OCI-LY3 (cell line): ENCODE data around the gene PBX3.

Experiments used
- H2AFZ ChIP-seq: fragments of 200-600, 300-600 bp; shearing (Covaris generic); 2 replicates; pipeline ENCODE4 v1.6.0; 2014; ENCODE audit warnings: antibody characterized with exemption, low read depth, low read length
- H3K27ac ChIP-seq: fragments of 200-600, 300-600 bp; sonication (generic); 2 replicates; pipeline ENCODE4 v1.5.1; 2014; ENCODE audit warnings: mild to moderate bottlenecking, low read length, moderate library complexity, mixed read lengths
- H3K27me3 ChIP-seq: fragments of 200-600, 300-600 bp; sonication (generic); 2 replicates; pipeline ENCODE4 v1.6.1; 2014; ENCODE audit warnings: low read depth, low read length, mixed read lengths
- H3K36me3 ChIP-seq: fragments of 200-600, 300-600 bp; sonication (generic); replicated peaks from 2 replicates; pipeline ENCODE3; 2014; ENCODE audit warnings: low read depth, low read length, mixed read lengths
- H3K4me1 ChIP-seq: fragments of 300-600, 200-600 bp; sonication (generic); 2 replicates; pipeline ENCODE4 v1.6.1; 2014; ENCODE audit warnings: low read length, mixed read lengths
- H3K4me2 ChIP-seq: fragments of 200-600, 300-600 bp; sonication (generic); 2 replicates; pipeline ENCODE4 v1.6.1; 2014; ENCODE audit warnings: low read length, mixed read lengths
- H3K4me3 ChIP-seq: fragments of 300-600, 200-600 bp; sonication (generic); 2 replicates; pipeline ENCODE4 v1.5.1; 2014; ENCODE audit warnings: antibody characterized with exemption, mild to moderate bottlenecking, low read length, moderate library complexity
- H3K79me2 ChIP-seq: fragments of 300-600, 200-600 bp; shearing (Covaris generic); 2 replicates; pipeline ENCODE4 v1.6.1; 2014; ENCODE audit warnings: mild to moderate bottlenecking, low read length, mixed read lengths
- H3K9ac ChIP-seq: fragments of 300-600, 200-600 bp; shearing (Covaris generic); 2 replicates; pipeline ENCODE4 v1.6.0; 2014; ENCODE audit warnings: mild to moderate bottlenecking, low read length, moderate library complexity
- H3K9me3 ChIP-seq: fragments of 200-600, 300-600 bp; shearing (Covaris generic); 2 replicates; pipeline ENCODE4 v1.6.1; 2014; ENCODE audit warnings: low read length, mixed read lengths; ENCODE audit not compliant: insufficient read depth
- H4K20me1 ChIP-seq: fragments of 200-600, 300-600 bp; sonication (generic); 2 replicates; pipeline ENCODE4 v1.6.1; 2016; ENCODE audit warnings: low read length, mixed read lengths; ENCODE audit not compliant: insufficient read depth
- EZH2phosphoT487 ChIP-seq: fragments of 200-600 bp; shearing (Covaris generic); IDR thresholded peaks from 2 replicates; pipeline ENCODE4 v1.6.1; 2018; ENCODE audit warnings: antibody characterized with exemption, mixed run types, low read depth
- TF ChIP-seq, protein P1 (sequence below): fragments of 200-600, 300-600 bp; sonication (generic); IDR thresholded peaks from 2 replicates; pipeline ENCODE4 v1.5.1; 2014; ENCODE audit warnings: antibody characterized with exemption, low read length, low read depth

Gene PBX3

DNA sequence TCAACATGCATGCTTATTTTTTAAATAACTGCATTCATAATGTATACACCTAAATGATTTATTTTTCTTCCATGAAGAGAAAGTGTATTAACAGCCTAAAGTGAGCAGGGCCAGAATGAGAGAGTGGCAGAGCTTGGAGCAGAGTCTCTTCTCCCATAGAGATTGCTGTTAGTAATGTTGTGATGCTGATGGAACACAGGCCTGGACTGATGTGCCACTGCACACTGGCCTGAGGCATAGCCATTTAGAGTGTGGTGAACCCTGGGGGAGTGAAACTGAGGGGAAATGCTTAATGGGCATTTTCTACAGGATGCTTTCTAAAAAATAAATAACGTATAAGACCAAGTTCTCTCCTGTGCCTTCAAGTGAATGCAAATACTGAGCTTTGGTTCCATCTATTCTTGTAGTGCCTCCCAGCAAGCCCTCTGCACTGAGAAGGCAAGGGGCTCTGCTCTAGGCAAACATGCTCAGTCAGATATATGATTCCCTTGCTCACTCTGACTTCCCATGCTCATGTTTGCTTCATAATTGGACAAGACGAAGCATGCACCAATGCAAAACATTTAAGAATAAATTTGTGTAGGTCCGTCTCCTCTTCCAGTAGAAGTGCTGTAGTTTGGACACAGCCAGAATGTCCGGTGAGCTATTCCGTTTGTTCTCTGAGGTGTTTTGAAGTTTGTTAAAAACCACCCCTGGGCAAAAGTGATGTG, 185.7 kb downstream of the PBX3 start:
- H2AFZ ChIP-seq: no peak overlapping the region
- no peaks in the 10 kb centered on the region for H3K36me3 ChIP-seq
- no peak overlapping the region for H3K4me2 ChIP-seq
- H4K20me1 ChIP-seq: no peaks in the 10 kb centered on the region
- H3K9me3 ChIP-seq: no peaks in the 10 kb centered on the region
- H3K4me1 ChIP-seq: no peaks in the 10 kb centered on the region
- TF ChIP-seq, protein P1, sequence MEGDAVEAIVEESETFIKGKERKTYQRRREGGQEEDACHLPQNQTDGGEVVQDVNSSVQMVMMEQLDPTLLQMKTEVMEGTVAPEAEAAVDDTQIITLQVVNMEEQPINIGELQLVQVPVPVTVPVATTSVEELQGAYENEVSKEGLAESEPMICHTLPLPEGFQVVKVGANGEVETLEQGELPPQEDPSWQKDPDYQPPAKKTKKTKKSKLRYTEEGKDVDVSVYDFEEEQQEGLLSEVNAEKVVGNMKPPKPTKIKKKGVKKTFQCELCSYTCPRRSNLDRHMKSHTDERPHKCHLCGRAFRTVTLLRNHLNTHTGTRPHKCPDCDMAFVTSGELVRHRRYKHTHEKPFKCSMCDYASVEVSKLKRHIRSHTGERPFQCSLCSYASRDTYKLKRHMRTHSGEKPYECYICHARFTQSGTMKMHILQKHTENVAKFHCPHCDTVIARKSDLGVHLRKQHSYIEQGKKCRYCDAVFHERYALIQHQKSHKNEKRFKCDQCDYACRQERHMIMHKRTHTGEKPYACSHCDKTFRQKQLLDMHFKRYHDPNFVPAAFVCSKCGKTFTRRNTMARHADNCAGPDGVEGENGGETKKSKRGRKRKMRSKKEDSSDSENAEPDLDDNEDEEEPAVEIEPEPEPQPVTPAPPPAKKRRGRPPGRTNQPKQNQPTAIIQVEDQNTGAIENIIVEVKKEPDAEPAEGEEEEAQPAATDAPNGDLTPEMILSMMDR: no peak
- TF ChIP-seq EZH2phosphoT487: no peak
- H3K27me3 ChIP-seq: no peaks in the 10 kb centered on the region
- no peak overlapping the region for H3K4me3 ChIP-seq
- H3K27ac ChIP-seq: no peak overlapping the region
- no peaks in the 10 kb centered on the region for H3K79me2 ChIP-seq
- H3K9ac ChIP-seq: no peak overlapping the region

DNA sequence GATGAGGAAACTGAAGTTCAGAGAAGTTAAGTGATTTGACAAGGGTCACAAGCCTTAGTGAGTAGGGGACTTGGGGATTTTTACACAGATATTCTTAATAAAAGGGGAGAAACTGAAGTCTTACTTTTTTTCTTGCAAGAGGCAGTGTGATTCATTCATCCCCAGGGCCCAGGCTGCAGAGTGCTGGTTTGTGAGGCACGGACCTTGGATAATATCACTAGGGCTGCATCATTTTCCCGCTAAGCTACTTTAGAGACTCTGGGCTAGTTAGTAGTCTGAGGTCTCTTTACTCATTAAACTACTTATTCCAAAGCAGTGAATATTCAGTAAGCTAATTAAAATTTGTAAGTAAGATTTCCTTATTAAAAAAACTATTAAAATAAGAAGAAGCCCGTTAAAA, 195.0 kb downstream of the PBX3 start:
- Histone ChIP-seq H4K20me1 (no peaks in the 10 kb centered on the region), H3K27ac (no peak overlapping the region), H3K79me2 (no peaks in the 10 kb centered on the region), H3K4me1 (no peaks in the 10 kb centered on the region), H3K4me2 (no peak overlapping the region), H3K36me3 (no peaks in the 10 kb centered on the region), H3K9ac (no peak overlapping the region), H3K4me3 (no peak overlapping the region), H3K9me3 (no peaks in the 10 kb centered on the region), H3K27me3 (no peaks in the 10 kb centered on the region), H2AFZ (no peak overlapping the region)
- TF ChIP-seq EZH2phosphoT487: no peak
- TF ChIP-seq, protein P1: no peak

DNA sequence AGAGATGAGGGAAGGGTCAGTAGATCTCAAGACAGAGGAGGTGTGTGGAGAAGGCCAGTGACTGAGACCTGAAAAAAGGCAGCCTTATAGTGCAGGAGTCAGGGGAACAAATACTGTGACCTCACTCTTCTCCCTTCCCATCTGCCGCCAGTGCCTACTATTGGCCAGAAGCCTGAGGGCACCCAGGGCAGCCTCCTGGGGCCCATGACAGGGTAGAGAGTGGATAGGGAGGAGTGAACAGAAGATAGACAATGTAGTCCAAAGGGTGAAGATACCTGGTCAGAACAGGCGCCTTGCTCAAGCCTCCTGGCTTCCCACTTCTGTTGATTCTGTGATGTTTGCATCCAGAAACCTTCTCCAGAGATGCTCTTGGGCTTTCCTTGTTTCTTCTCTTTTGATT, 196.7 kb downstream of the PBX3 start:
- H3K4me3 ChIP-seq: no peak overlapping the region

DNA sequence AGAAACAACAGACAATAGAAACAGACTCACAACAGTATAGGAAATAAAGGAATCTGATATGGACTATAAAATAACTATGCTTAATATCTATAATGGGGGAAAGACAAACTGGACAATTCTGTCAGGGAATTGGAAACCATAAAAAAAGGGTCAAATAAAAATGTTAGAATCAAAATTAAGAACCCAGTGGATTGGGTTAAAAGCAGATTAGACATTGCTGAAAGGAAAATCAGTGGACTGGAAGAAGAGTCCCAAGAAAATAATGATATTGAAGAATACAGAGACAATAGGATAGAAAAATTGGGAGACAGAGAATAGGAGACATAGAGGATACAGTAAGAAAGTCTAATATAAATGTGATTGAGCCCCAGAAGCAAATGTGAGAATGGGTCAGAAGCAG, 199.2 kb downstream of the PBX3 start:
- TF ChIP-seq EZH2phosphoT487: no peak
- TF ChIP-seq, protein P1: no peak
- Histone ChIP-seq H3K79me2 (no peaks in the 10 kb centered on the region), H3K4me1 (no peaks in the 10 kb centered on the region), H3K9me3 (no peaks in the 10 kb centered on the region), H4K20me1 (no peaks in the 10 kb centered on the region), H2AFZ (no peak overlapping the region), H3K27ac (no peak overlapping the region), H3K4me2 (no peak overlapping the region), H3K36me3 (no peaks in the 10 kb centered on the region), H3K4me3 (no peak overlapping the region), H3K9ac (no peak overlapping the region), H3K27me3 (no peaks in the 10 kb centered on the region)

More for the DNA sequence above, 196.7 kb downstream of the PBX3 start:
- Histone ChIP-seq H3K9me3 (no peaks in the 10 kb centered on the region), H3K4me1 (no peaks in the 10 kb centered on the region), H2AFZ (no peak overlapping the region), H3K79me2 (no peaks in the 10 kb centered on the region), H3K9ac (no peak overlapping the region), H3K27me3 (no peaks in the 10 kb centered on the region), H3K27ac (no peak overlapping the region), H3K4me2 (no peak overlapping the region), H4K20me1 (no peaks in the 10 kb centered on the region), H3K36me3 (no peaks in the 10 kb centered on the region)
- TF ChIP-seq EZH2phosphoT487: no peak
- TF ChIP-seq, protein P1: no peak
